Epithelial cell of esophagus (primary cell): ENCODE measurements around the gene CARD6.
"Not testable (repeated sequence)": the region's sequence is repeated elsewhere in the genome, so short reads cannot be mapped to it uniquely, and the experiment has no call there.

Source experiments
- DNase-seq: peaks from one replicate; pipeline ENCODE4 v3.0.0; 2010; ENCODE audit warnings: low read depth
- H3K4me3 ChIP-seq: 2 replicates; pipeline ENCODE4 v1.5.1; 2011; ENCODE audit warnings: mild to moderate bottlenecking, low read length, control low read depth
- CTCF ChIP-seq: IDR thresholded peaks from 2 replicates; pipeline ENCODE4 v1.5.1; 2011; ENCODE audit warnings: low read depth, mild to moderate bottlenecking, low read length, control low read depth, inconsistent platforms; ENCODE audit not compliant: insufficient read depth; ENCODE audit errors: missing control alignments

The CARD6 gene

GRCh38 chr5:40841068-40841805 is at the start of gene CARD6:
Gene CARD6, plus strand, starts transcription at chr5:40841367. Its CDS starts 16 bp downstream, at chr5:40841383.
- peak within 1 kb of the TSS; percentile 53 for H3K4me3 ChIP-seq
- TF ChIP-seq CTCF: no peak
- DNase-seq: peak; percentile 52

- H3K4me3 ChIP-seq: no peak overlapping the region
These were observed 49.4 kb upstream of the CARD6 start for GRCh38 chr5:40791715-40792139.

GRCh38 chr5:40792691-40793090 is 48.5 kb upstream of the CARD6 start:
- not testable (repeated sequence) for DNase-seq, H3K4me3 ChIP-seq

More at GRCh38 chr5:40791715-40792139, 49.4 kb upstream of the CARD6 start:
- peak; percentile 34 for DNase-seq
- TF ChIP-seq CTCF: no peak

GRCh38 chr5:40794340-40794739 is 46.8 kb upstream of the CARD6 start:
- not testable (repeated sequence) for DNase-seq, H3K4me3 ChIP-seq

- H3K4me3 ChIP-seq, DNase-seq: not testable (repeated sequence)
These were observed 46.3 kb upstream of the CARD6 start for GRCh38 chr5:40794877-40795276.

- peak; percentile 48 for DNase-seq
- no peak for TF ChIP-seq CTCF
- H3K4me3 ChIP-seq: peak overlapping the region; percentile 76
These were observed 44.7 kb upstream of the CARD6 start for GRCh38 chr5:40796487-40796889.

- TF ChIP-seq CTCF: no peak
- DNase-seq: peak; percentile 63
- H3K4me3 ChIP-seq: peak overlapping the region; percentile 76
These were observed 43.7 kb upstream of the CARD6 start for GRCh38 chr5:40797273-40798011.

- TF ChIP-seq CTCF: peak; percentile 43
- peak within 1 kb of the TSS; percentile 76 for H3K4me3 ChIP-seq
- DNase-seq: peak; percentile 90
These were observed 43.0 kb upstream of the CARD6 start, which contains the start of gene PRKAA1 for GRCh38 chr5:40798012-40798800. Gene PRKAA1, minus strand, starts transcription at chr5:40798374. Its CDS starts 185 bp downstream, at chr5:40798189.
